C4-2B (cell line): ENCODE measurements around the gene PAM.

Experiments used
- H3K27ac ChIP-seq: fragments of 450-650 bp; 2 replicates; pipeline ENCODE4 v1.5.1; 2017
- CTCF ChIP-seq: fragments of 450-650 bp; conservative IDR thresholded peaks from 2 replicates; pipeline ENCODE4 v1.5.1; 2017; ENCODE audit warnings: mild to moderate bottlenecking
- ZFX ChIP-seq: fragments of 450-650 bp; IDR thresholded peaks from 2 replicates; pipeline ENCODE4 v1.6.1; 2017

PAM gene

GRCh38 chr5:102850503-102850902 is 95.4 kb downstream of the PAM start:
- H3K27ac ChIP-seq: no peak overlapping the region
- TF ChIP-seq ZFX: no peak
- TF ChIP-seq CTCF: no peak

DNA sequence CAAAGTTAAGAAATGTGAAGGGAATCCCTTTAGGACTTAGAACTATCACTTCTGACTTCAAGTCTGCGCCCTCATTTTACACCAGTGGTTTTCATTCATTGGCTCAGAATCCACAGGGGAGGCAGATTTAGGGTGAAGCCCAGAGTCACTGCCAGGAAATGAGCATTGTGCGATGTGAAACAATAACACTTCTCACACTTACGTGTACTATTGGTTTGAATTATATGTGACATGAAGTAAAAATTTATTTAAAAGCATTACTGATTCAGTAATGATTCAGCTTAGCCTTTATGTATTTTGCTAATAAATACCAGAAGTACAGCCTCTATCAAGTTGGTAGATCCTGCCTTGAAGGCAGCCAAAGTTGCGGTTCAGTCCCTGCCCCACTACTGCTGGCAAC is 98.6 kb downstream of the PAM start:
- TF ChIP-seq ZFX (no peak), CTCF (no peak)
- H3K27ac ChIP-seq: no peak overlapping the region

DNA sequence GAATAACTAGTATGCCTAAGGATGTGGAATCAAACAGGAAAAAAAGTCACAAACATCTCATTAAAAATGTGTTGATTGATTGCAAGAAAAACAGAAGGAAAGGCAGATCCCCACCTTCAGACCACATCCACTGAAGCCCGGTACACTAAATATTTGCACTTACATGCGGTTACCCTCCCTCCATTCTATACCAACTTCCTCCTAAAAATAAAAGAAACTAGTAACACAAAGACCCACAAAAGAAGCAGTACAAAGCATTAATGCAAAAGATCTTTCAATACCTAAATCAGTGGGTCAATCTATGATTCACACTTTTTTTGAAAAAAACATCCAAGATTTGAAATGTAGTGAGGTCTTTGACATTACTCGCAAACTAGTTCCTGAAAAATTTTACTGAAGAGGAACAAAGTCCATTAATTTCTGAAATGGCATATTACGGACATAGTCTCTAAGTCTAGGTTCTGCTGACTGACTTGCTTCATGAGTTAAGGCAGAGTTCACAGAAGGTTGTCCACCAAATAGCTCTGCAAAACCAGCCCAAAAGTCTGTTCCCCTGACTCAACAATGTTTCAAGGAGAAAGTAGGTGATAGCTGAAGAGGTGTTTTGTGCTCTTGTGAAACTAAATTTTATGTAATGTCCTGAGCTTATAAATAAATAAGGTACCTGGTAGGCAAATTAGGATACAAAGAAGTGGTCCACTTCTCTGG is 100.7 kb downstream of the PAM start:
- H3K27ac ChIP-seq: no peak overlapping the region
- TF ChIP-seq ZFX: no peak
- no peak for TF ChIP-seq CTCF

- H3K27ac ChIP-seq: no peak overlapping the region
- TF ChIP-seq ZFX (no peak), CTCF (no peak)
Observed at GRCh38 chr5:102856389-102856777, 101.3 kb downstream of the PAM start.

- H3K27ac ChIP-seq: no peak overlapping the region
- TF ChIP-seq CTCF: no peak
- no peak for TF ChIP-seq ZFX
Observed at GRCh38 chr5:102857076-102857818, 102.1 kb downstream of the PAM start.

DNA sequence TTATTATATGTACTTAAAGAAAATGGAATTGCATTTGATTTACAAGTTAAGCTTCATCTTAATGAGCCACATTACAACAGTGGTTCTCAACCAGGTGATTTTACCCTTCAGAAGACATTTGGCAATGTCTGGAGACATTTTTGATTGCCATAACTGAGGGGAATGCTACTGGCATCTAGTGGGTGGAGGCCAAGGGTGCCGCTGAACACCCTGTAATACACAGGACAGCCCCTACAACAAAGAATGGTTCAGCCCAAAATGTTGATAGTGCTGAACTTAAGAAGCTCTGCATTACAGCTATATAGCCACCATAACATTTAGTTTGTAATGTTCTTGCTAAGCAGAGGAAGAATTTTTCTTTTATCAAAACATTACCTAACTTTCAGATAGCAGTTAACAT is 103.1 kb downstream of the PAM start:
- no peak overlapping the region for H3K27ac ChIP-seq
- TF ChIP-seq CTCF: no peak

- TF ChIP-seq ZFX: no peak
- TF ChIP-seq CTCF: no peak
- H3K27ac ChIP-seq: no peak overlapping the region
Observed at GRCh38 chr5:102858808-102859207, 103.7 kb downstream of the PAM start.
